Cardiac muscle cell (in vitro differentiated cells and primary cell): Measurements from ENCODE around the gene SLC16A1. TPM values are rescaled to one million over a fixed set of nuclear protein-coding genes. Genes with fewer than 3 reads are reported as not detected.

Experiments
- DNase-seq, 2 donors: peaks; one replicate each; pipeline versions ENCODE4 v3.0.0 to v3.0.0-alpha.2; 2010 to 2017; ENCODE audit warnings: low read depth in 1 of 2, low spot score in 1 of 2
- H3K27ac ChIP-seq: fragments of 200-600 bp; sonication (generic); 2 replicates; pipeline ENCODE4 v1.5.1; 2016
- H3K27me3 ChIP-seq: fragments of 200-600 bp; sonication (generic); 2 replicates; pipeline ENCODE4 v1.6.0; 2016; ENCODE audit warnings: control low read depth
- H3K36me3 ChIP-seq: fragments of 200-600 bp; sonication (generic); 2 replicates; pipeline ENCODE4 v1.5.1; 2016; ENCODE audit warnings: control low read depth
- H3K4me1 ChIP-seq: fragments of 200-600 bp; sonication (generic); 2 replicates; pipeline ENCODE4 v1.8.1; 2017; ENCODE audit warnings: low read depth, mild to moderate bottlenecking, mixed run types
- H3K4me3 ChIP-seq: fragments of 200-600 bp; sonication (generic); 2 replicates; pipeline ENCODE4 v1.5.1; 2016; ENCODE audit warnings: mild to moderate bottlenecking
- H3K9me3 ChIP-seq: fragments of 200-600 bp; sonication (generic); 2 replicates; pipeline ENCODE4 v1.5.1; 2017; ENCODE audit warnings: low read depth, mild to moderate bottlenecking, control low read depth
- CTCF ChIP-seq: IDR thresholded peaks from 2 replicates; pipeline ENCODE4 v1.5.1; 2012; ENCODE audit warnings: low read depth, mild to moderate bottlenecking, low read length
- polyA plus RNA-seq: library from polyadenylated mRNA; unstranded; fragments of >200 nt; fragmentation: Nextera tagmentation; extraction: Ambion mirVana; gene quantifications from 2 replicates; pipeline ENCODE4 v1.2.1, GENCODE V29; 2016
- total RNA-seq: library from RNA; depleted of rRNA; stranded (reverse); fragments of >200 nt; gene quantifications from 2 replicates; pipeline ENCODE4 v1.2.3, GENCODE V29; 2016

Gene SLC16A1
- total and polyA plus RNA-seq, 2 experiments from 2014 or later: 130 to 146 TPM

GRCh38 chr1:112923959-112924349 is 32.0 kb downstream of the SLC16A1 start:
- Histone ChIP-seq H3K27ac (no peak overlapping the region), H3K4me1 (peaks cover 7% of the 10 kb centered on the region), H3K27me3 (no peaks in the 10 kb centered on the region), H3K4me3 (no peak overlapping the region), H3K9me3 (no peaks in the 10 kb centered on the region), H3K36me3 (peaks cover 59% of the 10 kb centered on the region)
- TF ChIP-seq CTCF: no peak
- no peak for DNase-seq

DNA sequence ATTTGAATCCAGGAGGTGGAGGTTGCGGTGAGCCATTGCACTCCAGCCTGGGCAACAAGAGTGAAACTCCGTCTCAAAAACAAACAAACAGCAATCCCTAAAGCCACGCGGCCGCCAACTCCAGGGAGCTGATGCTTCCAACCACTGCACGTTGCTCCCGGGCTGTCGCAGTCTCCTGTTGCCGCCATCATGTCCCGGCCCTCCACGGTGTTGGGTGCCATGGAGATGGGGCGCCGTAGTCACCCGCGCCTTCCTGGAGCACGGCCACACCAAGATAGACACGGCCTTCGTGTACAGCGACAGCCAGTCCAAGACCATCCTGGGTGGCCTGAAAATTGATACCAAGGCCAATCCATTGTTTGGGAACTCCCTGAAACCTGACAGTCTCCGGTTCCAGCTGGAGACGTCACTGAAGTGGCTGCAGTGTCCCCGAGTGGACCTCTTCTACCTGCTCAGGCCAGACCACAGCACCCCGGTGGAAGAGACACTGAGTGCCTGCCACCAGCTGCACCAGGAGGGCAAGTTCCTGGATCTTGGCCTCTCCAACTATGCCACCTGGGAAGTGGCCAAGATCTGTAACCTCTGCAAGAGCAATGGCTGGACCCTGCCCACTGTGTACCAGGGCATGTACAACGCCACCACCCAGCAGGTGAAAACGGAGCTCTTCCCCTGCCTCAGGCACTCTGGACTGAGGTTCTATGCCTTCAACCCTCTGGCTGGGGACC is 32.6 kb downstream of the SLC16A1 start:
- TF ChIP-seq CTCF: no peak
- DNase-seq: no peak
- Histone ChIP-seq H3K36me3 (peaks cover 60% of the 10 kb centered on the region), H3K27ac (no peak overlapping the region), H3K27me3 (no peaks in the 10 kb centered on the region), H3K4me3 (no peak overlapping the region), H3K4me1 (peaks cover 7% of the 10 kb centered on the region), H3K9me3 (no peaks in the 10 kb centered on the region)

DNA sequence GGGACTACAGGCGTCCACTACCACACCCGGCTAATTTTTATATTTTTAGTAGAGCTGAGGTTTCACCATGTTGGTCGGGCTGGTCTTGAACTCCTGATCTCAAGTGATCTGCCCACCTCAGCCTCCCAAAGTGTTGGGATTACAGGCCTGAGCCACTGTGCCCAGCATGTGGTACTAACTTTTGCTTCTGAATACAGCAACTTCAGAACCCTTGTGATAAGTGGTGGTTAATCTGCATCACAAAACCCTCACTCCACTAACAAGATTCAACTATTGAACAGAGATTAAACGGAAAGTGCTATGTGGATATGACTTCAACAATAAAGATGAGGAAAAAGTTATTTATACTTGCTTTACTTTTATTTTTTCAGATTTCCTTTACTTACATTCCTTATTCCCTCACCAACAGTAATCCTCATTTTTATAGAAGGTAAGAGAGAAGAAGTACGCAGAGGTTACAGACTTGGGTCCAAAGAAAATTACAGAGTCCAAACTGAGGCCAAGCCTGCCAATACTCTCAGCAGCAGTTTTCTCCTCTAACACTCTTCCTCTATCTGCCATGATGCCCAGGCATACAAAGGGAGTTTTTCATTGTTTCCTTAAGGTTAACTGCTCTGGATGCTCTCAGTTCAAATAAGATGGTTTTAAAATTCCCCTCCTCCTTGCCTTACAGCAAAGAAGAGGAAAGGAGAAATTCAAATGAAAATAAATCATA is 44.3 kb downstream of the SLC16A1 start:
- Histone ChIP-seq H3K27ac (peak overlapping the region; percentile 42), H3K27me3 (no peaks in the 10 kb centered on the region), H3K4me3 (no peak overlapping the region), H3K36me3 (peaks cover 32% of the 10 kb centered on the region), H3K9me3 (no peaks in the 10 kb centered on the region), H3K4me1 (no peaks in the 10 kb centered on the region)
- TF ChIP-seq CTCF: no peak
- DNase-seq: no peak

- TF ChIP-seq CTCF: no peak
- H3K27ac ChIP-seq: no peak overlapping the region
- H3K9me3 ChIP-seq: no peaks in the 10 kb centered on the region
- H3K4me3 ChIP-seq: no peak overlapping the region
- H3K27me3 ChIP-seq: no peaks in the 10 kb centered on the region
- H3K36me3 ChIP-seq: peaks cover 29% of the 10 kb centered on the region
- H3K4me1 ChIP-seq: no peaks in the 10 kb centered on the region
- no peak for DNase-seq
These were observed 46.1 kb downstream of the SLC16A1 start for GRCh38 chr1:112909847-112910246.

GRCh38 chr1:112906150-112906698 is 49.8 kb downstream of the SLC16A1 start:
- Histone ChIP-seq H3K27me3 (no peaks in the 10 kb centered on the region), H3K9me3 (no peaks in the 10 kb centered on the region), H3K4me3 (no peak overlapping the region), H3K27ac (peak overlapping the region; percentile 53), H3K4me1 (no peaks in the 10 kb centered on the region), H3K36me3 (peaks cover 9% of the 10 kb centered on the region)
- no peak for DNase-seq
- TF ChIP-seq CTCF: no peak
